Measurements from ENCODE around the gene HLA-DQB1. TPM values are rescaled to one million over a fixed set of nuclear protein-coding genes. Genes with fewer than 3 reads are reported as not detected.
"Not testable (repeated sequence)": the region's sequence is repeated elsewhere in the genome, so short reads cannot be mapped to it uniquely, and the experiment has no call there.

Gene HLA-DQB1
- total and polyA plus RNA-seq, 2 of the 8 experiments (the other 6 are each of a cell fraction or from before 2014, with no cell fraction given): 1.2 to 5.2 TPM

- no peak for TF ChIP-seq TAF7 (optimal IDR thresholded peaks at IDR 0.05; ENCODE audit: borderline replicate concordance, low read depth, low read length)
- no peak for TF ChIP-seq EP300 (IDR thresholded peaks at IDR 0.05; ENCODE audit: borderline replicate concordance in 1 of 2, low read depth in 2 of 2, low read length in 2 of 2)
- TF ChIP-seq POU5F1 (IDR thresholded peaks at IDR 0.05; ENCODE audit: low read depth, low read length): no peak
Measured at GRCh38 chr6:32635526-32636123, 30.8 kb downstream of the HLA-DQB1 start (continued).

- H2BK20ac ChIP-seq (ENCODE audit: low read length); H2BK120ac ChIP-seq (replicated peaks; ENCODE audit: low read depth, low read length); H3K18ac ChIP-seq (ENCODE audit: extremely low read depth, low read length); DNase-seq (ENCODE audit: low read depth in 1 of 2, low spot score in 2 of 2); H3K36me3 ChIP-seq (ENCODE audit: control insufficient read depth in 2 of 4, insufficient read depth in 4 of 4, low read length in 3 of 4); H2AFZ ChIP-seq (ENCODE audit: low read length); H4K20me1 ChIP-seq (replicated peaks in 1 of 2; ENCODE audit: control insufficient read depth in 1 of 2, insufficient read depth in 2 of 2, low read length in 2 of 2); H2BK5ac ChIP-seq (ENCODE audit: low read depth, low read length); H3K4me3 ChIP-seq (ENCODE audit: extremely low read depth in 1 of 4, insufficient read depth in 2 of 4, low read depth in 3 of 4, low read length in 4 of 4); H4K8ac ChIP-seq (ENCODE audit: extremely low read depth, insufficient read depth, low read length); H3K4me2 ChIP-seq (ENCODE audit: insufficient read depth in 1 of 2, low read depth in 2 of 2, low read length in 2 of 2); H3K4me1 ChIP-seq (replicated peaks in 1 of 4; ENCODE audit: control insufficient read depth in 3 of 4, insufficient read depth in 4 of 4, low read length in 3 of 4); H3K14ac ChIP-seq (ENCODE audit: insufficient read length); H2BK12ac ChIP-seq (ENCODE audit: low read depth, low read length); H3K9me3 ChIP-seq (ENCODE audit: insufficient read depth in 2 of 2, low read depth in 1 of 2, low read length in 1 of 2); H2AK5ac ChIP-seq (ENCODE audit: low read depth, low read length); POLR2A ChIA-PET (ENCODE audit: partially characterized antibody); H4K5ac ChIP-seq (ENCODE audit: insufficient read length, low read depth, low read length); FAIRE-seq; CTCF ChIA-PET (ENCODE audit: partially characterized antibody); H2BK15ac ChIP-seq (ENCODE audit: low read length); H3K27me3 ChIP-seq (replicated peaks in 1 of 4; ENCODE audit: control insufficient read depth in 3 of 4, extremely low read depth in 1 of 4, insufficient read depth in 3 of 4, low read length in 3 of 4); H3K79me2 ChIP-seq (ENCODE audit: control insufficient read depth in 1 of 2, insufficient read depth in 2 of 2, low read length in 2 of 2); H3K4ac ChIP-seq (replicated peaks; ENCODE audit: insufficient read length, low read depth, low read length); H3K79me1 ChIP-seq (ENCODE audit: low read depth, low read length); H3K27ac ChIP-seq (ENCODE audit: low read depth, low read length); H3K9ac ChIP-seq (replicated peaks in 1 of 4; ENCODE audit: extremely low read depth in 1 of 4, low read depth in 3 of 4, low read length in 3 of 4); H4K91ac ChIP-seq (replicated peaks; ENCODE audit: insufficient read length, low read length); H3K56ac ChIP-seq (replicated peaks; ENCODE audit: insufficient read length, low read depth, low read length); H3K23ac ChIP-seq (ENCODE audit: insufficient read length); H3K23me2 ChIP-seq (ENCODE audit: low read depth, low read length): not testable (repeated sequence)
- 95% methylated on average over 2 of the region's 13 CpGs; no CpG with 5 or more reads in 1 of the 2 experiments for WGBS, 2 experiments (ENCODE audit: extremely low coverage in 1 of 2, insufficient coverage in 1 of 2, insufficient read length in 1 of 2, insufficient replicate concordance in 2 of 2, low coverage in 1 of 2, low lambda C conversion rate in 2 of 2, missing lambda C conversion rate in 1 of 2)
Measured at GRCh38 chr6:32629793-32630192, 36.7 kb downstream of the HLA-DQB1 start.

All from H1 (cell line).